HEK293T (cell line): ENCODE measurements around the gene LY9.

Experiments used
- ARNT ChIP-seq: fragments of 450-650 bp; IDR thresholded peaks from 2 replicates; pipeline ENCODE4 v1.6.1; 2017; ENCODE audit warnings: mild to moderate bottlenecking
- BHLHE40 ChIP-seq: fragments of 450-650 bp; IDR thresholded peaks from 2 replicates; pipeline ENCODE4 v1.6.1; 2016; ENCODE audit warnings: mild to moderate bottlenecking, moderate library complexity, borderline replicate concordance
- ELF4 ChIP-seq: fragments of 450-650 bp; IDR thresholded peaks from 2 replicates; pipeline ENCODE4 v1.6.1; 2017; ENCODE audit warnings: antibody characterized with exemption
- FOXA1 ChIP-seq: fragments of 450-650 bp; IDR thresholded peaks from 2 replicates; pipeline ENCODE4 v1.6.1; 2016; ENCODE audit warnings: mild to moderate bottlenecking
- FOXK2 ChIP-seq: fragments of 450-650 bp; IDR thresholded peaks from 2 replicates; pipeline ENCODE4 v1.6.1; 2016; ENCODE audit warnings: mild to moderate bottlenecking
- FOXM1 ChIP-seq: fragments of 450-650 bp; IDR thresholded peaks from 2 replicates; pipeline ENCODE4 v1.6.1; 2017; ENCODE audit warnings: mild to moderate bottlenecking, borderline replicate concordance
- HDGF ChIP-seq: fragments of 450-650 bp; IDR thresholded peaks from 2 replicates; pipeline ENCODE4 v1.6.1; 2017; ENCODE audit warnings: antibody characterized with exemption, borderline replicate concordance
- LEF1 ChIP-seq: fragments of 450-650 bp; IDR thresholded peaks from 2 replicates; pipeline ENCODE4 v1.6.1; 2017; ENCODE audit warnings: mild to moderate bottlenecking, borderline replicate concordance
- NFRKB ChIP-seq: fragments of 450-650 bp; IDR thresholded peaks from 2 replicates; pipeline ENCODE4 v1.6.1; 2016; ENCODE audit warnings: mild to moderate bottlenecking, moderate library complexity
- SP1 ChIP-seq: fragments of 450-650 bp; IDR thresholded peaks from 2 replicates; pipeline ENCODE4 v1.6.1; 2017
- SUZ12 ChIP-seq: fragments of 450-650 bp; IDR thresholded peaks from 2 replicates; pipeline ENCODE4 v1.6.1; 2016; ENCODE audit warnings: mild to moderate bottlenecking
- TARDBP ChIP-seq: fragments of 450-650 bp; IDR thresholded peaks from 2 replicates; pipeline ENCODE4 v1.6.1; 2016
- TF ChIP-seq, protein P1 (sequence below): fragments of 450-650 bp; IDR thresholded peaks from 2 replicates; pipeline ENCODE4 v1.6.1; 2016

DNA sequence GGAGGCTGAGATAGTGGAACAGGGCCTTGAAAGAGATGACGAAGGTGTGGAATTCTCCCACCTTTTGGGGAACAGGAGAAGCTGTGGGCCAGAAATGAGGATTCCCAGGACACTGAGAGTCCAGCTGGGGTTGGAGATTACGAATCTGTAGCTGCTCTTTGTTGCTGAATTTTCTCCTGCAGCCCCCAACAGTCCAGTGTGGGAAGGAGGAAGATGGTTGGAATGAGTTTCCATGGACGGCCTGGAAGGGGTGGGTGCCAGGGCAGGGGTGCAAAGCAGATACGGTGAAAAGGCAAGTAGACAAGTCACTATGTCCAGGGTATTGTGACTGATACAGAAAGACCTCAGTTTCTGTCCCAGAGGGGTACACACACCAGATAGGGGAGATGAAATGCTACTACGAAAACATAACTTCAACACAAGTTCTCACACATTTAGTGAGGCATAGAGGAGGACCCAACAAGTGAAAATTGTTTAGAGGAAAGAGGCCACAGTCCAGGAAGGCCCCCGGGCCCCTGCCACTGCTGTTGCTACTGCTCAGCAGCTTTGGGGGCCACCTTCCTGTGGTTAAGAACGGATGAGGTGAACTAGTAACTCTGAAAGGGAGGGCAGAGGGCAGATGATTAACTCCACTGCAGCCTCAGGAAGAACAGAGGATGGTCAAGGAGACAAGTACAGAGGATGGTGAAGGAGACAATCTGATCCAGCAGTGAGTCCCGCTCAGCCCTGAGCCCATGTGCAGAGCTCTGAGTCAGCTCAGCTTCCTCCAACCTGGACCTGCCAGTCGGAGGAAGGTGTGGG lies 59.4 kb downstream of the LY9 start:
- no peak for TF ChIP-seq TARDBP
- no peak for TF ChIP-seq ARNT
- TF ChIP-seq ELF4 = no peak
- no peak for TF ChIP-seq SP1
- no peak for TF ChIP-seq LEF1
- no peak for TF ChIP-seq FOXM1
- TF ChIP-seq HDGF = no peak
- TF ChIP-seq FOXA1 = no peak
- TF ChIP-seq, protein P1, sequence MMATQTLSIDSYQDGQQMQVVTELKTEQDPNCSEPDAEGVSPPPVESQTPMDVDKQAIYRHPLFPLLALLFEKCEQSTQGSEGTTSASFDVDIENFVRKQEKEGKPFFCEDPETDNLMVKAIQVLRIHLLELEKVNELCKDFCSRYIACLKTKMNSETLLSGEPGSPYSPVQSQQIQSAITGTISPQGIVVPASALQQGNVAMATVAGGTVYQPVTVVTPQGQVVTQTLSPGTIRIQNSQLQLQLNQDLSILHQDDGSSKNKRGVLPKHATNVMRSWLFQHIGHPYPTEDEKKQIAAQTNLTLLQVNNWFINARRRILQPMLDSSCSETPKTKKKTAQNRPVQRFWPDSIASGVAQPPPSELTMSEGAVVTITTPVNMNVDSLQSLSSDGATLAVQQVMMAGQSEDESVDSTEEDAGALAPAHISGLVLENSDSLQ = no peak
- no peak for TF ChIP-seq BHLHE40
- TF ChIP-seq FOXK2 = no peak
- TF ChIP-seq NFRKB = no peak
- TF ChIP-seq SUZ12 = no peak
